Inferior parietal cortex (tissue), 1 donor: ENCODE measurements around the gene TLNRD1.

Experiments
- DNase-seq: peaks from one replicate; pipeline ENCODE4 v3.0.0-alpha.2; 2016; ENCODE audit errors: extremely low spot score

Gene TLNRD1

DNA sequence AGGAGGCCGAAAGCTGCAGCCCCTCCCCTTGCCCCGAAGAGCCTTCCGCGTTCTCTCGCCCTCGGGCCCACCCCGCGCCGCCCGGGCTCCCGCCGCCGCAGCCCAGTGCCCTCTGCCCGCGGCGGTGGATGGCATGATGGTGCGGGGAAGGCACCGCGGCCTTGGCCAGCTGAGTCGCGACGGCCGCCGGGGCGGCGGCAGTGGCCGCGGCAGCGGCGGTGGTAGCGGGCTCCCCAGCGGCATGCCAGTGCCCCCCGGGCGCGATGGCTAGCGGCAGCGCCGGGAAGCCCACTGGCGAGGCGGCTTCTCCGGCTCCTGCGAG lies 1.2 kb downstream of the TLNRD1 start:
- no peak for DNase-seq

DNA sequence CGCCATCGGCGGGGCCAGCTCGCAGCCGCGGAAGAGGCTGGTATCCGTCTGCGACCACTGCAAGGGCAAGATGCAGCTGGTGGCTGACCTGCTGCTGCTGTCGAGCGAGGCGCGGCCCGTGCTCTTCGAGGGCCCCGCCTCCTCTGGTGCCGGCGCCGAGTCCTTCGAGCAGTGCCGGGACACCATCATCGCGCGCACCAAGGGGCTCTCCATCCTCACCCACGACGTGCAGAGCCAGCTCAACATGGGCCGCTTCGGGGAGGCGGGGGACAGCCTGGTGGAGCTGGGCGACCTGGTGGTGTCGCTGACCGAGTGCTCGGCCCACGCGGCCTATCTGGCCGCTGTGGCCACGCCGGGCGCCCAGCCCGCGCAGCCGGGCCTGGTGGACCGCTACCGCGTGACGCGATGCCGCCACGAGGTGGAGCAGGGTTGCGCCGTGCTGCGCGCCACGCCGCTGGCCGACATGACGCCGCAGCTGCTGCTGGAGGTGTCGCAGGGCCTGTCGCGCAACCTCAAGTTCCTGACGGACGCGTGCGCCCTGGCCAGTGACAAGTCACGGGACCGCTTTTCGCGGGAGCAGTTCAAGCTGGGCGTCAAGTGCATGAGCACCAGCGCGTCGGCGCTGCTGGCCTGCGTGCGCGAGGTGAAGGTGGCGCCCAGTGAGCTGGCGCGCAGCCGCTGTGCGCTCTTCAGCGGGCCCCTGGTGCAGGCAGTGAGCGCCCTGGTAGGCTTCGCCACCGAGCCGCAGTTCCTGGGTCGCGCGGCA lies 1.8 kb downstream of the TLNRD1 start:
- no peak for DNase-seq

DNA sequence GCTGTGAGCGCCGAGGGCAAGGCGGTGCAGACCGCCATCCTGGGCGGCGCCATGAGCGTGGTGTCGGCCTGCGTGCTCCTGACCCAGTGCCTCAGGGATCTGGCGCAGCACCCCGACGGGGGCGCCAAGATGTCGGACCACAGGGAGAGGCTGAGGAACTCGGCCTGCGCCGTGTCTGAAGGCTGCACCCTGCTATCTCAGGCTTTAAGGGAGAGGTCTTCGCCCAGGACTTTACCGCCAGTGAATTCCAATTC lies 2.3 kb downstream of the TLNRD1 start:
- no peak for DNase-seq

DNA sequence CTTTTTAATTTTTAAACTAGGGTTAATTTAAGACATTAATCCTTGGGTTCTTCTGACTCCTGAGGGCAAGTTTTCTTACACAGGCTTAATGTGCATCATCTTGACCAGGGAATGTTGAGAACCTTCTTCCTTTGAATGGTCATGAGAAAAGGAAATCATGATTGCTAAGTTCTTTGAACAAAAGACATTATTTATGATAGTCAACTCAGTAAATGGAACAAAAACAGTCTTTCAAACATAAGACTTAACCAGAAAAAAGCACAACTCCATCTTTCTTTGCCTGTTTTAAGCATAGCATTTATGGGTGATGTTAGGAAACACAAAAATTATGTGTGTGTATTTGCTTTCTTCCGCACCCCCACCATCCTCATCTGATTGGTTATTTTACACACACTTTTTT lies 5.4 kb downstream of the TLNRD1 start:
- DNase-seq: no peak

DNA sequence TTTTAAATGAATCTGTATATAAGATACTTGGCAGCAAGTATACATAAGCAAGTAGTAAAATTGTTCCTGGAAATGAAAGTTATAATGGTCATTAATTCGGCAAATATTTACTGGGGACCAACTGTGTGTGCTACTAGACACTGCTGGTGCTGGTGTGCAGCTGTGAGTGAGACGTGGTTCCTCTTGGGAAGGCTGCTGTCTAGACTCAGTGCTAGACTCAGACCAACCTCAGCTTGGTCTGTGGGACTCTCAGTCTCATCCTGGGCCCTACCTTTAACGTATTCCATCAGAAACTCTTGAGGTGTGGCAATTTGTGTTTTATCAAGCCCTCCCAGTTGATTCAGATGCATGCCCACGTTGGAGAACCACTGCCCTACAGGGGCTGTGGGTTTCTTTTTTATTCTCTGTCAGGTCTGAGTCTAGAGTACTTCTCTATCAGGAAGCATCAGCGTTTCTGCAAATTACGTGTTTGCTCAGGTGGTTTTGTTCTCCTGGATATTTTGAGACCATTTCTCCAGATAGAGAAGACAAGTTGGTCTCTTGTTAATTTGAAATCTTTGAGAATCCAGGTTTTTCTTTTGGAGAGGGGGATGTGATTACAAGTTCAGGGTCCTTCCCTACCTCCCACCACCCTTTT lies 6.8 kb downstream of the TLNRD1 start:
- no peak for DNase-seq

DNA sequence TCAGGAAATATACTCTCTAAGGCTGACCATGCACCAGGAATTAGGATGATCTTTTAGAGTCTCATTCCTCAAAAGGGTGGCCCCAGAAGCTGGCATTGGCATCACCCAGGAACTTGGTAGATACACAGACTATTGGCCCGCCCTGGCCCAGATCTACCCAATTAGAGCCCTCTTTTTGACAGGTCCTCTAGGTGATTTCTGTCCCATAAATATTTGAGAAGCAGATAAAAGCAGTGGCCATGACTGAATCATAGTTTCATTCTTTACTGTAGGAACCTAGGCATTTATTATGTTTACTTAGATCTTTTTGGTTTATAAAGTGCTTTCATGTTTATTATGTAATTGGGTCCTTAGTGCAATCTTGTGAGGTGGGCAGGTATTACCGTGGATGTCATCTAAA lies 7.6 kb downstream of the TLNRD1 start:
- DNase-seq: no peak

DNA sequence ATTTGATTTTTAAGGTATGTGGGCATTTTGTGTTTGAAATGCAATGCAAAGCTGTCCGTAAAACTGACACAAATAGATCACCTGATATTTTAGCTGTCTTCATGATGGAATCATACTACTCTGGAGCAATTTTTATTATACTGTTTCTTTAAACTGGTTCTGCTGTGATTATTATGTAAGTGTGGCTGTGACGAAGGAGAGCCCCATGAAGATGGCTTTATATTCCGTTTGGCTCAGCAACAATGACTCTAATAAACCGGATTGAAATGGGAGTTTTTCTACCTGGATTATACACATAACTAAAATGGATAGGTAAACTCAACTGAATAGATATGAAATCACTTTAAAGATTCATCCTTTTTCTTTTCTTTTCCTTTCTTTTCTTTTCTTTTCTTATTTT lies 9.4 kb downstream of the TLNRD1 start:
- no peak for DNase-seq

DNA sequence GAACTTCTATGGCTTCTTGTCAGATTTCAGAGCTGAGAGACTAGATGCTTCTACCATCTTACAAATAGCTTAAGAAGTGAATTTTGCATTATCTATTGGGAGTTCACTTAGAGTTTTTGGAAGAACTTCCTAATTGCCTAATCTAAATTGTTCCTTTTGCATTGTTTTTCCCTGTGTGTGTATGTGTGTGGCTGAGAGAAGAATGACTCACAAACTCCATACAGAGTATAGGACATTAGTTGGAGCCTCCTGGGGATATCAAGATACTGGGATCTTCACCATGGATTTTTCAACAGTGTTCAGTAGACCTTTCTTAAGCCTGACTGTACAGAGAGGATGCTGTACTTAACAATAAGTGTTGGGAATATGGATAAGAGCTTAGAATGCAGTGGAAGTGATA lies 10.9 kb downstream of the TLNRD1 start:
- no peak for DNase-seq

DNA sequence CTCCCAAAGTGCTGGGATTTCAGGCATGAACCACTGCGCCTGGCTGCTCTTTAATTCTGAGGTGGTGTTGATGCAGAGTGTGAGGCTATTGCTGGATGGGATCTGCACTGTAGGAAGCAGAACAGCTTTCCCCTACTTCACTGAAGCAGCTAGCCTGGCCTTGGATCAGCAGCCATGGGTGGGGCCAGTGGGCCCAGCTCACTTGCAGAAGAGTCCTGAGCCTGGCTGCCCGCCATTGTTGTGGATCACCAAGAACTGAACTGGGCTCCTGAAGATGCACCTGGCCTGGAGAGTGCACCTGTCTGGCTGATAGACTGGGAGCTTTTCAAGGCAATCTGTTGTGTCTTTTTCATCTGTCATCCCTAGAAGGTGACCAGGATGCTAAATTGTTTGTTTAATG lies 11.9 kb downstream of the TLNRD1 start:
- no peak for DNase-seq

DNA sequence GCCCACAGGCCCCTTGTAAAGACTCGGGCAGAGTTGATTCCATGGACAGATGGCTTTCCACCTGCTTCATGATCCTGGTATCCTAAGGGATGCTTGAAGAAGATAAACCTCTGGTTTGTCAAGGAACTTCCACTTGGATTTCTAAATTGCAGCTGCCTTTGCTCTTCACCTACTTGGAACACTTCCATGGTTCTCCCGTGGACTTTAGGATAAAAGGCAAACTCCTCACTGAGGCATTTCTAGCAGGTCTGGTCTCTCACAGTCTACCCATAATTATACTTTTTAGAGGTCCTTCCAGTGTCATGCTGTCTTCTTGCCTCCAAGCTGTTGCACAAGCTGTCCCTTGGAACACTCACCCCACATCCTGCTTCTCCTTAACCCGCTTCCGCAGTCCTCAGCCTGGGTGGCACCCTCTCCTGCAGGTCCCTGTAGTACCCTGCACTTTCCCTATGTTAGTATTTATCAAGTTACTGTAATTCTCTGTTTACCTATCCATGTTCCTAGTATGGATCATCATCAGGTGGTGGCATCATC lies 12.7 kb downstream of the TLNRD1 start:
- DNase-seq: no peak

DNA sequence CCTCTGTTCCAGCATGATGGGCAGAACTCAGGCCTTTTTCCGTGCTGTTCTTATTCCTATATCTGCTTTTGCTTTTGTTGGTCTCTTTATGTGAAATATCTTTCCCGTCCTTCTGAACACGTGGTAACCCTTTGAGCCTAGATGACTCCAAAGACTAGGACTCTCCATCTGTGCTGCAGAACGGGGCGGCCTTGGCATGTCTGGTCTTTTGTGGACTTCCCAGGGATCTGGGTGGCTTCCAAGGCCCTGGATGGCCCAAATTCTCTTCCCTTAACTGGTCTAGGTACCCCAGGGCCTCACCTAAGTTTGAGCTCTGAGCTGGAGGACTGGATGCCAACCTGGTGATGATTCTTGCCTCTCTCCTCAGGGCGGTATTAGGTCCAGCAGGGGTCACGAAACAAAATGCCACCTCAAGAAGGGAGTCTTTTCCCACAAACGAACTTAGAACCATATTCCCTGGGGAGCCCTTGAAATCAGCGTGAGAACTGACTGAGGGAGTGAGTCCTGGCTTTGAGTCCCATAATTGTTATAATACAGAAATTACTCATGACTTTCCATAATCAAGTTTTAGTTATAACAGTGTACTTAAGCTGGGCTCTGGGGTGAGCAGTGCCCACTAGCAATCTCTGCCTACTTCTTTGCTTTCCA lies 13.8 kb downstream of the TLNRD1 start:
- no peak for DNase-seq

DNA sequence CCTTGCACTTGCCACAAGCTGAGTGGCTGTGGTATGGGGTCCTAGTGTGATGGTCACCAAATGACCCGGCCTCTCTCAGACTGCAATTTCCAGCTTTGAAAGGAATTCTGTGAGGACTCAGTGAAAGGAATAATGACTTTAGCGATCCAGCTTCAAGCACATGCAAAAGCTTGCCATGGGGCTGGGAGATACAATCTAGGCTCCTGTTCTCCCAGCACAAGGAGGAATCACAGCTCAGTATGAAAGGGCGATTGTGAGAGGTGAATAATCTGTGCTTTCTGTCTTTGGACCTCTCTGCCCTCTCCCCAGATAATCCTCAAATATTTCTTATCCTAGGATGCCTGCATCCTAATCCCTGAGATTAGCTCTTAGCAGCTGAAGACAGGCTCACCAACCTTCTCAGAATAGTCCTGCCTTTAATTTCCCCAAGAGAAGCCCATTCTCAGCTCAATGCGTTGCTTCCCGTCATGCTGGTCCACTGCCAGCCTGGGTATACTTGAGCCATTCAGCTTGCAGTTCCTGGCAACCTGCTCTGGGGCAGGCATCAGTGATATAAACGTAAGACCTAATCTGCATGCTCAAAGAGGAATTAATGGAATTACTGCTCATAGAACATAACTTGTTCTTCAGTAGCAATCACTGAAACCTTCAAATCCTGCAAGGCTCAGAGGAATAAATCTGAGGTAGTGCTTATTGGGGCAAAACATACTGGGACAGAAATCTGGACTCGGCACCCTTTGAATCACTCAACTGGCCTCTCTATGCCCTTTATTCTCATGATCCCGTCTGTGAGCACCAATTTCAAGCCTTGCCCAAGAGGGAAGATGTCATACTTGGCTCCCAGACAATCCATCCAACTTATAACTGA lies 15.1 kb downstream of the TLNRD1 start:
- DNase-seq: peak; percentile 69

DNA sequence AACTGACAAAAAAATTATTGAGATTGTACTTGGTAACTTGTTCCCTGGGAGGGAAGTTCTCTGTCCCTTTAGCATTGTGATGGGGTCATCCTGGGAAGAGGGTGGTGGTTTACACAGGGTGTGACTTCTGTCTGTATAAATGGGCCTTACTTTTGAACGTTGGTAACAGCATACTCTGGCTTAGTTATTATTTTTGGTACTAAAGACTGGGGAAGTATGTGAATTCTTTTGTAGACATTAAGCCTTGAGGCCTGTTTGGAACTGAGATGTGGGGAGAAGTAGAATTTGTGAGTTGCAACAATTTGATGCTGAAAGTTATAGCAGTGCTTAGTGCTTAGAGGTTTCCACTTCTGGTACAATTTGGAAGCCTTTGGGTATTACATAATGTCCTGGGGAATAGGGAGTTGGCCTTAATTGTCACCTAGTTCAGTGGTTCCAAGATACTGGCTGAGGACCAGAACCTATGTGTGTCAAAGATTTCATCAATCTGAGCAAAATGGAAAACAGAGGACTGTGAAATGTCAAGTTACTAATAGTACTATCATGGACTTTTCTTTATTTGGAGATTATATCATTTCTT lies 15.9 kb downstream of the TLNRD1 start:
- DNase-seq: no peak

DNA sequence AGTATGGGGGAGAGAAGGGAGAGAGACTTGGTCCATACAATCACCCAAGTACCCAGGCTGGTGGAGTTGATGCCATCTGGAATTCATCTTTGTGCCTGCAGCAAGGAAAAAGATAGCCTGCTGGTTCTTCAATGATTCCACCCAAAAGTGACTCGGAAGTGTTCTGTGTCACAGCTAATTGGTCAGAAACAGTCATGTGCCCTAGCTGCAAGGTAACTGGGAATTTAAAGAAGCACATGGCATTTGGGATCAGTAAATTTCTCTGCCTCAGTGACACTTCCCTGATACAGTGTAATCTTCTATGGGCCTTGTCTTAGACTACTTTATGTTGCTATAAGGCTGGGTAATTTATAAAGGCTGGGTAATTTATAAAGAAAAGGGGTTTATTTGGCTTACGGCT lies 17.5 kb downstream of the TLNRD1 start:
- no peak for DNase-seq

DNA sequence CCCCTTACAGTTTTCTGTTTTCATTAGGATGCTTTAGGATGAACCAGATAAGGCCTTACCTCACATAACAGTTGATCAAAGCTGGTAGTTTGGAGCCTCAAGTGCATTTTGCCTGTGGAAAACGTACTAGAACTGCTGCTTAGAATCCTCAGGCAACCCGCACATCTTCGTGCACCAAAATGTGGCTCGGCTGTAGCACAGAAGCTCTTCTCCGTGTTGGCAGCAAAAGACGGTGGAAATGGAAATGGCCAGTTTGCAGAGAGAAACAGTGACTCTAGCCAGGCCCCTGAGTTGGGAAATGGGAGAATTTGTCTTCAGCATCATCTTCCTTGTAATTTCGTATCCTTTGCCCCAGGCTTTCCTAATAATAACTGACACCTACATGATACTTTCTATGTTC lies 20.6 kb downstream of the TLNRD1 start:
- DNase-seq: no peak

DNA sequence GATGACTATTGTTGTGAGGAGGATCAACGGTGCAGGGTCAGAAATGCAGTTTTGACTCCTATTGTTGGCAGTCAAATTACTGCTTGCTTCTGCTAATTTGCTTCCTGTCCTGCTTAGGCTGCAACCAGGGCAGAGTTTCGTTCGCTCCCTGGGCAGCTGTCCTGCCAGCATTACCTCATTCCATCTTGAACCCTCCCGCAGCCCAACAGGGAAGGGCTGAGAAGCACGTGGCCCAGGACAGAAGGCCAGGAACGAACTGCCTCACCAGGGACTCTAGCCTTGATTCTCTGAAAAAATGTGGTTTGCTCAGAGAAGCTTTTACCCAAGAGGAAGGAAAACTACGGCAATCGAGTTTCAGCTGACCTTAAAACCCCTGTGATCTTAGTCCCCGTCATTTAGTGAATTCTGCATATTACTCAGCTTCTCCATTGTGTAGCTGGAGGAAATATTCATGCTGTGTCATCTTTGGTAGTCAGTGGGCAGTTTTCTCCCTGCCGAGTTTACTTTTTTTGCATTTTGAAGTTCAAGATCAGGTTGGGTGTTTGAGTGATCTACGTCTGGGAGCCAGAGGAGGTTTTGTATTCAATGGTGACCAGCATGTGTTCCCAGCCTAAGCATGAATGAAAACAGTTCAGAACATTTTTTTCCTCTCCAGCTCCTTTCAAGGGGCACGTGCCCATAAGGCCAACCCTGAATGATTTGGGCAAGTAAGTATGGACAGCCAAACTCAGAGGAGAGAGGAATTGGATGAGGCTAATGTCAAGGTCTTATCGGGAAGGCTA lies 23.0 kb downstream of the TLNRD1 start:
- DNase-seq: no peak

DNA sequence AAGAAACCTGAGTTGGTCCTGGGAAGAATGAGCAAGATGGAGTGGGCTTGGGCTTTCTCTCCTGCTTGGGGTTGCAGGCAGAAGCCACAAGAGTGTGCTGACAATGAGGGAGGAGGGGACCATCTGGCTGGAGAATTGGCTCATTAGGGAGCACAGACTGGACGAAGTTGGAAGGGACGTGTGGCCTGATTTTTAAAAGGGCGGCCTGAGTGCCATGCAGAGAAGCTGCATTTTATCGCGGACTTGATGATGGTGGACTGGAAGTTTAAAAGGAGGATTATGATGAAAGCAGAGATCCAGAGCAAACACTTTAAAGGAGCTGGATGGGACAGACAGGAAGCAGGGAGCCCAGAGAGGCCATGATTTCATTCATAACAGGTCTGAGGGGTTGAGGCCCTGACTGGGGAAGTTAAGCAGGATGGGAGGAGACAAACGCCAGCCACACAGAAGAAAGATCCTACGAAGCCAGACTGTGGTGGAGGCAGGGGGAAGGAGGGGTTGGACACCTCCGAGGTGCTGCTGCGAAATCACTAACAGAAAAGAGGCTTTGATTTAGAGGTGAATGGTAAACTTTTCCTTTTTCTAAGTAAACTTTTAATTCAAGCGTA lies 23.6 kb downstream of the TLNRD1 start:
- no peak for DNase-seq

DNA sequence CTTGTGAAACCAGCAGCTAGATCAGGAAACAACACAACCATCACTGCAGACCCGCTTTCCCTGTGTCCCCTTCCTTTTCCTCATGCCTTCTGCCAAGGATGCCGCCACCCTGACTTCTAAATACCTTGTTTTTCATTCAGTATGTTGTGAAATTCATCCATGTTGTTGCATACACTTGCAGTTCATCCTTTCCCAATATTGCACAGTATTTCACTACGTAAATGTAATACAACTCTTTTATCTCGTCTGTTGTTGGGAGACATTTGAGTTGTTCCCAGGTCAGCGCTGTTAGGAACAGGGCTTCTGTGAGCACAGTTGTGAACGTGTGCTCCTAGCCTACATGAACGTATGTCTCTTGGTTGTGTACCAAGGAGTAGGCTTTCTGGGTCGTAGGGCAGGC lies 24.2 kb downstream of the TLNRD1 start:
- no peak for DNase-seq

DNA sequence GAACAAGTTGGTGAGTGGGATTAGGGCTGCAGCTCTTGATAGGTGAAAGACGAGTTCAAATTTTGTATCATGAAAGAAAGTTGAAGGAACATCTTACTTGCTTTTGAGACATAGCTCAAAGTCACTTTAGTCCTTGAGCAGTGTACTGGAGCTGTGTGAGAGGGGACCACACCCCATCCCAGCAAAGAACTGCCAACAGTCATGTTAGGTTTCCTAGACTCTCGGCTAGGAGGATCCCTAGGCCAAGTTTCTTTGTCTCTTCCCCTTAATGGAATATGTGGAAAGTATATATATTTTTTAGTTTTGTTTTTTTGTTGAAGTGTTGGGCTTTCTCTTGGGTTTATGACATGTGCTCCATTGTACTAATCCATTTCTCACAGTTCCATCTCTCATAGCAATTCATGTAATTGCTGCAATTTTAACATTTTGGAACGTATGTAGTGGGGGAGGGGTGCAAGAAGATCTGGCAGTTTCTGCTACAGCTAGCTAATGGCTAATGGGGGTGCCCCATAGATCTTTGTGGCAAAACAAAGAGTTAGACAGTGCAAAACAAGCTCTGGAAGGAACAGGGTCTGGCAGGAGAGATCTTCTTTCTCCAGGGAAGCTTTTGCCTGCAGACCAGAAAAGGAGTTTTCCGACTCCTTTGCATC lies 25.1 kb downstream of the TLNRD1 start:
- no peak for DNase-seq

DNA sequence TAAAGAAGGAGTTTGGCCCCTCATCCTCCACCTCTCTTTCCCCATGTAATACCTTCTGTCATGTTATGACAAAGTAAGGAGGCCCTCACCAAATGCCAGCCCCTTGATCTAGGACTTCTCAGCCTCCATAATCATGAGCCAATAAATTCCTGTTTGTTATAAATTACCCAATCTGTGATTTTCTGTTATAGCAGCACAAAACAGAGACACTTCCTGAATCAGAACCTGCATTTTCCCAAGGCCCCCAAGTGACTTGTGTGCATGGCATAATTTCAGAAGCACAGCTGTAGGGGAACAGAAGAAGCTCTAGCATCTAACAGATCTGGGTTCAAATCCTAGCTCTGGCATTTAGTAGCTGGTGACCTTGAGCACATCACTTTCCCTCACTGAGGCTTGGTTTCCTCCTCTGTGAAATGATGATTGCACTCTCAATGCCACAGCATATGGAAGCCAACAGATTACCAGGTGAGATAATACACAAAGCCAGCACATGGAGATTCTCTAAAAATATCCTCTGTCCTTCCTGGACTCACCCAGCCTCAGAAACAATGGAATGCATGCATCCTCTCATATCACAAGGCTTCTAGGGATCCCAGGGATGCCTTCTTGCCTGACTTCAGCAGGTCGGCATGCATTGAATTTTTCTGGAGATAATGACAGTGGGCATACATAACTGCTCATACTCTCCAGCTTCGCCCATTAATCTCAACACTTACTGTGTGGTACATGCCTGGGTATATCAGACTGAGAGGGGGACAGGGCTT lies 26.3 kb downstream of the TLNRD1 start:
- DNase-seq: no peak
